Naive thymus-derived CD4-positive, alpha-beta T cell (primary cell): Measurements from ENCODE around the gene SRRM5. TPM values are rescaled to one million over a fixed set of nuclear protein-coding genes. Genes with fewer than 3 reads are reported as not detected.

Experiments
- ATAC-seq: fragments of 150-1000 bp; cut with Tn5 transposase; 2 replicates; pipeline ENCODE4 v1.10.0; 2021; ENCODE audit warnings: mild to moderate bottlenecking, moderate library complexity
- CTCF ChIA-PET: fragments of 350-600 bp; sonication (Branson Sonifier 250); formaldehyde crosslinking; loops from one replicate; lab custom pipeline; 2021; ENCODE audit warnings: antibody characterized with exemption; lab: Charles Lee
- POLR2A ChIA-PET: fragments of 350-600 bp; sonication (Branson Sonifier 250); formaldehyde crosslinking; loops from one replicate; lab custom pipeline; 2021; ENCODE audit warnings: antibody characterized with exemption, inconsistent platforms; lab: Charles Lee
- DNase-seq, 9 donors: peaks; one replicate each; pipeline versions ENCODE4 v3.0.0 to v3.0.0-alpha.2; 2020 to 2022; ENCODE audit warnings: mixed read lengths in 1 of 9
- H3K27ac ChIP-seq: one replicate; pipeline ENCODE4 v1.7.0; 2013; ENCODE audit warnings: mild to moderate bottlenecking, low read depth, low read length, moderate library complexity
- H3K27me3 ChIP-seq, 2 donors: one replicate each; pipeline ENCODE4 v1.7.0; 2013; ENCODE audit warnings: low read length in 2 of 2, mild to moderate bottlenecking in 2 of 2, moderate library complexity in 2 of 2; ENCODE audit not compliant: control insufficient read depth in 2 of 2, insufficient read depth in 2 of 2
- H3K36me3 ChIP-seq, 3 experiments: 1 replicate in 2 of 3; 2 replicates in 1 of 3; pipeline ENCODE4 v1.7.0; 2013; ENCODE audit warnings: low read length in 3 of 3, mild to moderate bottlenecking in 3 of 3, moderate library complexity in 1 of 3; ENCODE audit not compliant: insufficient read depth in 3 of 3, control insufficient read depth in 2 of 3
- H3K4me1 ChIP-seq, 2 donors: one replicate each; pipeline ENCODE4 v1.7.0; 2013; ENCODE audit warnings: low read length in 2 of 2, mild to moderate bottlenecking in 2 of 2, moderate library complexity in 1 of 2; ENCODE audit not compliant: control insufficient read depth in 2 of 2, insufficient read depth in 2 of 2
- H3K4me3 ChIP-seq: 2 replicates; pipeline ENCODE4 v1.7.0; 2013; ENCODE audit warnings: mild to moderate bottlenecking, low read length
- H3K9me3 ChIP-seq, 3 experiments: 1 replicate in 2 of 3; 2 replicates in 1 of 3; pipeline ENCODE4 v1.7.0; 2013; ENCODE audit warnings: low read length in 3 of 3; ENCODE audit not compliant: control insufficient read depth in 2 of 3
- H3K27ac Mint-ChIP-seq, 9 donors: one replicate each; pipeline ENCODE4 v1.8.0; 2020 to 2022; ENCODE audit warnings: mixed read lengths in 9 of 9, mild to moderate bottlenecking in 8 of 9, moderate library complexity in 5 of 9, inconsistent platforms in 2 of 9
- H3K27me3 Mint-ChIP-seq, 5 donors: one replicate each; pipeline ENCODE4 v1.8.0; 2021 to 2022; ENCODE audit warnings: mixed read lengths in 5 of 5, mild to moderate bottlenecking in 1 of 5
- H3K36me3 Mint-ChIP-seq, 5 donors: one replicate each; pipeline ENCODE4 v1.8.0; 2020 to 2022; ENCODE audit warnings: mixed read lengths in 5 of 5, mild to moderate bottlenecking in 3 of 5, inconsistent platforms in 1 of 5
- H3K4me1 Mint-ChIP-seq, 7 donors: one replicate each; pipeline ENCODE4 v1.8.0; 2020 to 2022; ENCODE audit warnings: mixed read lengths in 7 of 7, mild to moderate bottlenecking in 3 of 7, inconsistent platforms in 1 of 7
- H3K4me3 Mint-ChIP-seq, 10 donors: one replicate each; pipeline ENCODE4 v1.8.0; 2020 to 2022; ENCODE audit warnings: mild to moderate bottlenecking in 10 of 10, mixed read lengths in 10 of 10, moderate library complexity in 6 of 10, inconsistent platforms in 2 of 10
- H3K9me3 Mint-ChIP-seq, 11 donors: one replicate each; pipeline ENCODE4 v1.8.0; 2020 to 2022; ENCODE audit warnings: mixed read lengths in 11 of 11, mild to moderate bottlenecking in 4 of 11, inconsistent platforms in 1 of 11, moderate library complexity in 1 of 11
- intact Hi-C, 2 donors: fragments of 100-400 bp; cut with micrococcal nuclease; formaldehyde crosslinking; loops; one replicate each; pipeline ENCODE4 v1.15.1; 2023
- polyA plus RNA-seq, 2 donors: library from polyadenylated mRNA; unstranded; fragments of 300-500 nt; fragmentation: Illumina TruSeq; gene quantifications; one replicate each; pipeline ENCODE4 v1.2.3, GENCODE V29; 2021
- total RNA-seq, 6 experiments: library from RNA in 5 of 6; stranded (reverse) in 5 of 6; gene quantifications; 1 replicate in 5 of 6; 2 replicates in 1 of 6; pipeline ENCODE4 v1.2.3 and lab custom pipeline; 2021 to 2026

The SRRM5 gene
- total and polyA plus RNA-seq, 7 experiments from 2014 or later = 0.56 to 1.7 (median 1.1) TPM

DNA sequence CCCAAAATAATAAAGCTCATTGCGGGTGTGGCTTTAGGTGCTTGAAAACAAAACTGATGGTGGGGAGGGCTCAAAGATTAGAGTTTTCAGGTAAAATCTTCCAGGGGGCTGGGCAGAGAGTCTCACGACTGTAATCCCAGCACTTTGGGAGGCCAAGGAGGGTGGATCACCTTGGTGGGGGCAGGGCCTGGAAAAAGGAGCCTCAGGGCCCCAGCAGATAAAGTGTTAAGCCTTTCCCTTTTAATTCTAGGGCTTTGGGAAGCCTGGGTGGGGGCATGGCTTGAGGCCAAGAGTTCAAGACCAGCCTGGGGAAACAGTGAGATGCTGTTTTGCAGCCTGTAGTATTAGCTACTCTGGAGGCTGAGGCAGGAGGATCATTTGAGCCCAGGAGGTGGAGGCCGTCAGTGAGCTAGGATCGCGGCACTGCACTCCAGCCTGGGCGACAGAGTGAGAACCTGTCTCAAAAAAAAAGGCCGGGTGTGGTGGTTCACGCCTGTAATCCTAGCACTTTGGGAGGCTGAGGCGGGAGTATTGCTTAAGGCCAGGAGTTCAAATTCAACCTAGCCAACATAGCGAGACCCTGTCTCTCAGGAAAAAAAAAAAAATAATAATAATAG, 17.7 kb upstream of the SRRM5 start:
- ATAC-seq (no peak), DNase-seq (no peak)
- Mint-ChIP-seq H3K27me3 (peaks cover 0 to 4% (median 0%) of the 10 kb centered on the region in 5 donors), H3K9me3 (peaks cover 0 to 5% (median 0%) of the 10 kb centered on the region in 11 donors), H3K4me1 (peaks cover 32 to 60% (median 53%) of the 10 kb centered on the region in 7 donors), H3K36me3 (peaks cover 0 to 16% (median 10%) of the 10 kb centered on the region in 5 donors), H3K4me3 (peak overlapping the region; percentile 2 to 97 (median 88)), H3K27ac (peak overlapping the region; percentile 36 to 100 (median 88))
- H3K36me3 ChIP-seq = peaks cover under 1 to 30% (median 4%) of the 10 kb centered on the region in 3 experiments
- ChIA-PET POLR2A (interaction anchor here (0.7 to 5.0 kb wide), 10 partner anchors 19 to 155 kb away, joined by 4 to 51 read pairs (median 6); partner anchors contain the start of genes PINLYP, XRCC1 and ZNF575), CTCF (interaction anchor here (0.6 to 5.5 kb wide), 24 partner anchors 12 to 166 kb away, joined by 3 to 122 read pairs (median 6); partner anchors contain the start of genes PINLYP, XRCC1 and ZNF575)
- no peak overlapping the region for H3K4me3 ChIP-seq
- no peaks in the 10 kb centered on the region for H3K9me3 ChIP-seq
- peaks cover 23 to 28% of the 10 kb centered on the region in 2 donors for H3K4me1 ChIP-seq
- intact Hi-C loops = loop anchor here (1.0 kb wide), 4 partner anchors 39 to 147 kb away; no protein-coding TSS in a partner anchor
- H3K27ac ChIP-seq = peak overlapping the region; percentile 95
- H3K27me3 ChIP-seq = no peaks in the 10 kb centered on the region

DNA sequence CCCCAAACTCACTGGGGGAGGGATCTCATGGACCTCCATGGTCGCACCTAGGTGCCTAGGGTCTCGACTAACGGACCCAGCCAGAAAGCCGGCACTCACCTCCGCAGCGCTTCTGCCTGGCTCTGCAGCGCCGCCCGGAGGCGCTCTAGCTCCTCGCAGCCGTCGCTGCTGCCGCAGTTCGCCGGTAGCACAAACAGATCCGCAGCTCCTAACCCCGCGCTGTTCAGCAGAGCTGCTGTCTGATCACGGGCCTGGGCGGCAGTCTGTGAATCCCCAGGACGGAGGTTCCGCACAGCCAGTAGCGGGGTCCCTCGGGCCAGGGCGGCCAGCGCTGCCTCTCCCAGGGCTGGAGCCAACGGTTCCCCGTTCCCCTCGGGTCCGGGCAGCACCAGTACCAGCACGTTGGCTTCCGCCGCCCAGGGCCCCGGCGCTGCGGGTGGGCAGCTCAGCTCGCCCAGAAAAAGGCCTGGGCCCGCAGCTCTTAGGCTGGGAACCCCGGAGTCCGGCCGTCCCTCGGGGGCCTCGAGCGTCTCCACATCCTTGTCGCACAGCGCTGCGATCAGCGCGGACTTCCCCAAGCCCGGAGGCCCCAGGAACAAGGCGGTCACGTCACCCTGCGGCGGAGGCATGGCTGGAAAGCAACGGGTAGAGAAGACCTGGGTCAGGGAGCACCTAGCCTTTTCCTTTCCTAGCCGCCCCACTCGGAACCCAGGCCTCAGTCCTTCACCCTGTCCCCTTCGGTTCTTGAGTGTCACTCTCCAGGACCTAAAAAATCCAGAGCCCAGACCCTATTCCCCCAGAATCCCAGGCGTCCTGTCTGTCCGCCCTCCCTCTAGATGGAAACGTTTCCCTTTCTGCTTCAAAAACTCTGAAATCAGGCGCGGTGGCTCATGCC, 16.9 kb upstream of the SRRM5 start:
- H3K36me3 Mint-ChIP-seq = peaks cover 0 to 14% (median 10%) of the 10 kb centered on the region in 5 donors
- peak; percentile 72 for ATAC-seq

DNA sequence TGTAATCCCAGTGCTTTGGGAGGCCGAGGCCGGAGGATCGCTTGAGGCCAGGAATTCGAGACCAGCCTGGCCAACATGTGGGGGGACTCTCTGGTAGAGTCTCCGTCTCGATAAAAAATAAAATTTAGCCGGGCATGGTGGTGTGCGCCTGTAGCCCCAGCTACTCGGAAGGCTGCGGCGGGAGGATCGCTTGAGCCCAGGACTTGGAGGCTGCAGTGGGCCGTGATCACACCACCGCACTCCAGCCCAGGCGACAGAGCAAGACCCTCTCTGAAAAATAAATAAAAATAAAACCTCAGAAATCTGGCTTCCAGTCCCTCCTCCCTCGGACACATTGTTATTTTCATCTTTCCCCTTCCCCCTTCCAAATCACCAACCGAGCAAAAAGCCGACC, 16.3 kb upstream of the SRRM5 start:
- Mint-ChIP-seq H3K27ac (peak overlapping the region; percentile 98 to 100 (median 100)), H3K4me1 (peaks cover 27 to 51% (median 41%) of the 10 kb centered on the region in 7 donors), H3K9me3 (peaks cover 0 to 5% (median 0%) of the 10 kb centered on the region in 11 donors), H3K4me3 (peak overlapping the region; percentile 84 to 98 (median 95)), H3K36me3 (peaks cover 0 to 14% (median 6%) of the 10 kb centered on the region in 5 donors), H3K27me3 (peaks cover 0 to 4% (median 0%) of the 10 kb centered on the region in 5 donors)
- intact Hi-C loops = loop anchor here in 1 of 2 donors (5.0 kb wide), 1 partner anchor 133 kb away; no protein-coding TSS in a partner anchor
- H3K36me3 ChIP-seq = peaks cover 4 to 42% (median 6%) of the 10 kb centered on the region in 3 experiments
- H3K4me3 ChIP-seq = peak overlapping the region; percentile 81
- peak overlapping the region; percentile 95 for H3K27ac ChIP-seq
- DNase-seq (peak in 1 of 9 donors; percentile 35), ATAC-seq (no peak)
- ChIA-PET POLR2A (interaction anchor here (0.6 to 5.0 kb wide), 14 partner anchors 9 to 156 kb away, joined by 3 to 51 read pairs (median 5); partner anchors contain the start of genes PHLDB3, PINLYP, XRCC1 and ZNF575), CTCF (interaction anchor here (0.6 to 5.5 kb wide), 13 partner anchors 11 to 214 kb away, joined by 3 to 122 read pairs (median 8); partner anchors contain the start of genes PINLYP and XRCC1)
- no peaks in the 10 kb centered on the region for H3K27me3 ChIP-seq
- H3K9me3 ChIP-seq = no peaks in the 10 kb centered on the region
- peaks cover 16 to 28% of the 10 kb centered on the region in 2 donors for H3K4me1 ChIP-seq

More for the DNA sequence above, 16.9 kb upstream of the SRRM5 start:
- H3K4me3 Mint-ChIP-seq = peak overlapping the region; percentile 84 to 98 (median 95)
- DNase-seq = peak; percentile 68 to 82 (median 76)
- Histone ChIP-seq H3K27ac (peak overlapping the region; percentile 95), H3K9me3 (no peaks in the 10 kb centered on the region), H3K4me1 (peaks cover 18 to 28% of the 10 kb centered on the region in 2 donors), H3K4me3 (peak overlapping the region; percentile 81), H3K27me3 (no peaks in the 10 kb centered on the region), H3K36me3 (peaks cover 4 to 38% (median 6%) of the 10 kb centered on the region in 3 experiments)
- H3K27ac Mint-ChIP-seq = peak overlapping the region; percentile 98 to 100 (median 100)
- intact Hi-C loops = loop anchor here (1.0 to 5.0 kb wide), 5 partner anchors 40 to 148 kb away; no protein-coding TSS in a partner anchor
- H3K9me3 Mint-ChIP-seq = peaks cover 0 to 5% (median 0%) of the 10 kb centered on the region in 11 donors
- CTCF ChIA-PET = interaction anchor here (0.6 to 5.5 kb wide), 27 partner anchors 11 to 190 kb away, joined by 3 to 122 read pairs (median 5); partner anchors contain the start of genes PINLYP, XRCC1 and ZNF575
- POLR2A ChIA-PET = interaction anchor here (0.7 to 5.0 kb wide), 12 partner anchors 20 to 156 kb away, joined by 4 to 51 read pairs (median 6); partner anchors contain the start of genes PINLYP, XRCC1 and ZNF575
- H3K27me3 Mint-ChIP-seq = peaks cover 0 to 4% (median 0%) of the 10 kb centered on the region in 5 donors
- H3K4me1 Mint-ChIP-seq = peaks cover 27 to 55% (median 45%) of the 10 kb centered on the region in 7 donors

DNA sequence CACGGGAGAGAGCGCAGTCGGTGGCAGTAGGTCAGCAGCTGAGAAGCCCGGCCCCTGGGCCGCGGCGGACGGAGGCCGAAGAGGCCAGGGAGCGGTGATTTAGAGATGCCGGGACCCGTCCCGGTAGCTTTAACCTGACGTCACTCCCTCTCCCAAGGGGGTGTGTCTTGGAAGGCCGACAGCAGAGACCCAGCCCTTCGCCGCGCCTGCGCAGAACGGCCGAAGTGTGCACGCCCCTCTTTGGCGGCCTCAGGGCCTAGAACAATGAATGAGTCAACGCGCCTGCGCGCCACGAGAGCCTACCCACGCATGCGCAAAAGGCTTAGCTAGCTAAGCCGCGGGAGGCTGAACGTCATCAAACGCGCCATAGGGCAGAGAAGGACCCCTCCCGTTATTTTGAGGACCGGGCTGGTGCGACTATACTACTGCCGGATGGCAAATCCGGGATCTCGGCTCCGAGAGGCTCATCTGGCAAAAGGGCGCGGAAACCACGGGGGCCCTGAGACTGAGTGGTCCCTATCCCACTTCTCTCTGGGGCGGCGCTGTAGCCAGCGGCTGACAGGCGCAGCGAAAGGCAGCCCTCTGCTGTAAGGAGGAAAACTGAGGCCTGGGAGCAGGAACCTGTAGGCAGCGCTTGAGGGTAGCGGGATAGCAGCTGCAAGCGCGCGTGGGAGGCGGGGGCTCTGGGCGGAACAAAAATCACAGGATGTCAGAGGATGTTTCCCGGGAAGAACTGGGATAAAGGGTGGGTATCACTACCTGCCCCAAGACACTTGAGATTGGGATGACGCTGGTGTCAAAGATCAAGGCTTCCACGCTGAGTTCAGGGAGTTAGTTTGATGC, 15.7 kb upstream of the SRRM5 start, which contains the start of the genes IRGQ and ZNF576:
Gene IRGQ, minus strand, starts transcription at position 136 of the 843 bp plus-strand sequence. CDS start 796 bp downstream, outside the sequence.
Gene ZNF576, plus strand, starts transcription at position 597 of the 843 bp plus-strand sequence. CDS start 514 bp downstream, outside the sequence.
- peak within 1 kb of the TSS; percentile 98 to 100 (median 100) for H3K27ac Mint-ChIP-seq
- H3K9me3 Mint-ChIP-seq = peaks cover 0 to 5% (median 0%) of the 10 kb centered on the region in 11 donors
- peak within 1 kb of the TSS; percentile 84 to 98 (median 95) for H3K4me3 Mint-ChIP-seq
- ChIA-PET POLR2A (interaction anchor here (0.6 to 5.0 kb wide), 15 partner anchors 10 to 157 kb away, joined by 3 to 51 read pairs (median 5); partner anchors contain the start of genes PHLDB3, PINLYP, XRCC1 and ZNF575), CTCF (interaction anchor here (0.6 to 5.5 kb wide), 9 partner anchors 12 to 214 kb away, joined by 3 to 122 read pairs (median 5); partner anchors contain the start of genes PINLYP and XRCC1)
- peak; percentile 88 for ATAC-seq
- peaks cover 0 to 4% (median 0%) of the 10 kb centered on the region in 5 donors for H3K27me3 Mint-ChIP-seq
- peak; percentile 98 to 100 (median 99) for DNase-seq
- intact Hi-C loops = loop anchor here (1.0 to 5.0 kb wide), 17 partner anchors 16 to 339 kb away; partner anchors contain the start of genes PINLYP (in 2 of the 2), SMG9 (in 2 of the 2), XRCC1 (in 2 of the 2) and ZNF428 (in 2 of the 2)
- no peaks in the 10 kb centered on the region for H3K9me3 ChIP-seq
- H3K36me3 Mint-ChIP-seq = peaks cover 0 to 14% (median 4%) of the 10 kb centered on the region in 5 donors
- peak within 1 kb of the TSS; percentile 81 for H3K4me3 ChIP-seq
- peaks cover 4 to 47% (median 6%) of the 10 kb centered on the region in 3 experiments for H3K36me3 ChIP-seq
- peaks cover 16 to 28% of the 10 kb centered on the region in 2 donors for H3K4me1 ChIP-seq
- H3K27ac ChIP-seq = peak within 1 kb of the TSS; percentile 95
- H3K4me1 Mint-ChIP-seq = peaks cover 27 to 47% (median 37%) of the 10 kb centered on the region in 7 donors
- no peaks in the 10 kb centered on the region for H3K27me3 ChIP-seq
